Immature natural killer cell (primary cell): ENCODE measurements around the gene PTPDC1. TPM values are rescaled to one million over a fixed set of nuclear protein-coding genes. Genes with fewer than 3 reads are reported as not detected.
A peak's percentile ranks its signal among the peaks of the same experiment; 100 is the strongest.

Source experiments
- DNase-seq, 3 donors: peaks; one replicate each; pipeline ENCODE4 v3.0.0; 2022; ENCODE audit warnings: mixed read lengths in 1 of 3
- H3K27ac Mint-ChIP-seq, 6 donors: one replicate each; pipeline ENCODE4 v1.8.0; 2020; ENCODE audit warnings: mixed read lengths in 6 of 6, mild to moderate bottlenecking in 5 of 6, inconsistent platforms in 4 of 6, moderate library complexity in 3 of 6
- H3K27me3 Mint-ChIP-seq, 3 donors: one replicate each; pipeline ENCODE4 v1.8.0; 2020 to 2021; ENCODE audit warnings: low read depth in 3 of 3, mild to moderate bottlenecking in 3 of 3, mixed read lengths in 3 of 3, moderate library complexity in 3 of 3, inconsistent platforms in 1 of 3
- H3K36me3 Mint-ChIP-seq, 3 donors: one replicate each; pipeline ENCODE4 v1.8.0; 2020; ENCODE audit warnings: mixed read lengths in 3 of 3, inconsistent platforms in 2 of 3, mild to moderate bottlenecking in 2 of 3
- H3K4me1 Mint-ChIP-seq, 2 donors: one replicate each; pipeline ENCODE4 v1.8.0; 2020; ENCODE audit warnings: inconsistent platforms in 2 of 2, mild to moderate bottlenecking in 2 of 2, mixed read lengths in 2 of 2, moderate library complexity in 1 of 2
- H3K4me3 Mint-ChIP-seq, 5 donors: one replicate each; pipeline ENCODE4 v1.8.0; 2020; ENCODE audit warnings: mild to moderate bottlenecking in 5 of 5, mixed read lengths in 5 of 5, inconsistent platforms in 3 of 5, moderate library complexity in 3 of 5
- H3K9me3 Mint-ChIP-seq, 6 donors: one replicate each; pipeline ENCODE4 v1.8.0; 2020; ENCODE audit warnings: mild to moderate bottlenecking in 6 of 6, mixed read lengths in 6 of 6, inconsistent platforms in 4 of 6, moderate library complexity in 3 of 6
- polyA plus RNA-seq, 3 donors: library from polyadenylated mRNA; unstranded; fragments of 300-500 nt; fragmentation: Illumina TruSeq; gene quantifications; one replicate each; pipeline ENCODE4 v1.2.3, GENCODE V29; 2021

Gene PTPDC1, protein sequence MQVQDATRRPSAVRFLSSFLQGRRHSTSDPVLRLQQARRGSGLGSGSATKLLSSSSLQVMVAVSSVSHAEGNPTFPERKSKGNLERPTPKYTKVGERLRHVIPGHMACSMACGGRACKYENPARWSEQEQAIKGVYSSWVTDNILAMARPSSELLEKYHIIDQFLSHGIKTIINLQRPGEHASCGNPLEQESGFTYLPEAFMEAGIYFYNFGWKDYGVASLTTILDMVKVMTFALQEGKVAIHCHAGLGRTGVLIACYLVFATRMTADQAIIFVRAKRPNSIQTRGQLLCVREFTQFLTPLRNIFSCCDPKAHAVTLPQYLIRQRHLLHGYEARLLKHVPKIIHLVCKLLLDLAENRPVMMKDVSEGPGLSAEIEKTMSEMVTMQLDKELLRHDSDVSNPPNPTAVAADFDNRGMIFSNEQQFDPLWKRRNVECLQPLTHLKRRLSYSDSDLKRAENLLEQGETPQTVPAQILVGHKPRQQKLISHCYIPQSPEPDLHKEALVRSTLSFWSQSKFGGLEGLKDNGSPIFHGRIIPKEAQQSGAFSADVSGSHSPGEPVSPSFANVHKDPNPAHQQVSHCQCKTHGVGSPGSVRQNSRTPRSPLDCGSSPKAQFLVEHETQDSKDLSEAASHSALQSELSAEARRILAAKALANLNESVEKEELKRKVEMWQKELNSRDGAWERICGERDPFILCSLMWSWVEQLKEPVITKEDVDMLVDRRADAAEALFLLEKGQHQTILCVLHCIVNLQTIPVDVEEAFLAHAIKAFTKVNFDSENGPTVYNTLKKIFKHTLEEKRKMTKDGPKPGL
- polyA plus RNA-seq, result under 1 TPM; 0.30 to 0.99 (median 0.95) TPM

DNA sequence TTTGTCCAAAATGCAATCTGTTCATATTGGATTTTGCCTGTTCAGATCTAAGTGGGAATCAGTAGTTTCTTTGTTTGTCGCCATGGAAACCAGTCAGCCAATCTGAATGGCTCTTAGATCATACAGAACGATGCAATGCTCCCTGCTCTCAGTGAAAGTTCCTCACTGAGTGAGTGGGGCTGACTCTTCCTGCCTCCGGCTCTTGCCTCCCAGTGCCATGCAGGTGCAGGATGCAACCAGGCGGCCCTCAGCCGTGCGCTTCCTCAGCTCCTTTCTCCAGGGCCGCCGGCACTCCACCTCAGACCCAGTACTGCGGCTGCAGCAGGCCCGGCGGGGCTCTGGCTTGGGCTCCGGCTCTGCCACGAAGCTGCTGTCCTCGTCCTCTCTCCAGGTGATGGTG, at the start of gene PTPDC1:
TSS of gene PTPDC1 (plus strand) at position 151 of the 400 bp plus-strand sequence. CDS start at position 218, 67 bp downstream.
- DNase-seq, result no peak
- no peaks in the 10 kb centered on the region for H3K4me1 Mint-ChIP-seq
- peaks cover 0 to 4% (median 4%) of the 10 kb centered on the region in 3 donors for H3K36me3 Mint-ChIP-seq
- no peak within 1 kb of the TSS for H3K27ac Mint-ChIP-seq
- no peak within 1 kb of the TSS for H3K4me3 Mint-ChIP-seq
- H3K9me3 Mint-ChIP-seq, result no peaks in the 10 kb centered on the region
- no peaks in the 10 kb centered on the region for H3K27me3 Mint-ChIP-seq

DNA sequence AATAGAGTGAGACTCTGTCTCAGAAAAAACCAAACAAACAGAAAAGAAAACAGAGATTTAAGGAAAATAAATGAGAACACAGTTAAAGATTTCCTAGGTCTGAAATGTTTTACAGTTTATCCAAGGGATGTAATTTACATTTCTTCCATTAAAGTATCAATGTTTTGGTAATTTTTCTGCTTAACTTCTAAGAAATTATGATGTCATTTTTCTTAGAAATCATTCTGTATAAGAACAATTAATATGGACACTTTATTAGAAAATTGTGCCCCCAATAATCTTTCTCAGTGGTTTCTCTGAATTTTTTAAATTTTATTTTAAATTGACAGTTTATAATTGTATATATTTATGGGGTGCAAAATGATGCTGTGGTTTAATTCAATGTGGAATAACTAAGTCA, 49.8 kb upstream of the PTPDC1 start:
- Mint-ChIP-seq H3K9me3 (no peaks in the 10 kb centered on the region), H3K4me3 (no peak overlapping the region), H3K27ac (no peak overlapping the region), H3K36me3 (no peaks in the 10 kb centered on the region), H3K27me3 (peaks cover 3 to 9% (median 6%) of the 10 kb centered on the region in 3 donors), H3K4me1 (peaks cover 17 to 23% of the 10 kb centered on the region in 2 donors)
- DNase-seq, result no peak

DNA sequence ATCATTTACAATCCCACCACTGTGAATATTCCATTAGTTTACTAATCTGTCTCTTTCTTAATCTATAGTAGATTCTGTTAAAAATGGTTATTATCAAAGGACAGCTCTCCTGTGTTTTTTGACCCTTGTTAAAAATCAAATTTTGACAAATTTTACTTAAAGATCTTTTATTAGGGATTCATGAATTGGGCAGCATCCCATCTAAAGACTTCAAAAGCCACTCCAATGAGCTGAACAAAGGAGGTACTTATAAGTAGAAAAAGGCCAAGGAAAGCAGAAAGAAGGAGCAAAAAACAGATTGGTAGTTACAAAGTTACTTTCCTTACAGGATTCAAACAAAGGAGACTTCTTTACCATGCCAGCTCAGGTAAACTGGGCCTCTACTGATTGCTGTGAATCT, 44.5 kb upstream of the PTPDC1 start:
- no peak overlapping the region for H3K27ac Mint-ChIP-seq
- H3K9me3 Mint-ChIP-seq, result no peaks in the 10 kb centered on the region
- H3K4me1 Mint-ChIP-seq, result no peaks in the 10 kb centered on the region
- no peak overlapping the region for H3K4me3 Mint-ChIP-seq
- DNase-seq, result no peak
- H3K27me3 Mint-ChIP-seq, result peaks cover 0 to 2% (median 1%) of the 10 kb centered on the region in 3 donors
- peaks cover 0 to 5% (median 0%) of the 10 kb centered on the region in 3 donors for H3K36me3 Mint-ChIP-seq

DNA sequence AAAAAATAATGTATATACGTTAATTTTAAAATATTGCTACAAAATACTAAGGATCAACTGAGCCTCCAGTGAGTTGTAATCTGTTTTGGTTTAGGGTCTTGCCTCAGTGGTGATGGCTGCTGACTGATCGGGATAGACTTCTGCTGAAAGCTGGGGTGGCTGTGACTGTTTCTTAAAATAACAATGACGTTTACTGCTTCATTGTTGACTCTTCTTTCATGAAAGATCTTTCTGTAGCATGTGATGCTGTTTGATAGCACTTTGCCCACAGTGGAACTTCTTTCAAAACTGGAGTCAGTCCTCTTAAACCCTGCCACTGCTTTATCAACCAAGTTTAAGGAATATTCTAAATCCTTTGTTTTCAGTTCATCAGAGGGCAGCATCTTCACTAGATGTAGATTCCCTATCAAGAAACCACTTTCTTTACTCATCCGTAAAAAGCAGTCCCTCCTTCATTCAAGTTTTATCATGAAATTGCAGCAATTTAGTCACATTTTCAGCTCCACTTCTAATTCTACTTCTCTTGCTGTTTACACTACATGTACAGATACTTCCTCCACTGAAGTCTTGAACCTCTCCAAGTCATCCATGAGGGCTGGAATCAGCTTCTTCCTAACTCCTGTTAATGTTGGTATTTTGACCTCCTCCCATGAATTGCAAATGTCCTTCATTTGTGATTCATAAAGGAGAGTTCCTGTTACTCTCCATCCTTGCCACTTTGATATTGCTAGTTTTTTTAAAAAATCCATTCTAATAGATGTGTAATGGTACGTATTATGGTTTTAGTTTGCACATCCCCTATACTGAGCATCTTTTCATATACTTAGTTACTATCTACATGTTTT, 41.5 kb upstream of the PTPDC1 start:
- Mint-ChIP-seq H3K4me3 (no peak overlapping the region), H3K27ac (no peak overlapping the region), H3K27me3 (peaks cover 0 to 3% (median 1%) of the 10 kb centered on the region in 3 donors), H3K36me3 (peaks cover 0 to 5% (median 0%) of the 10 kb centered on the region in 3 donors), H3K9me3 (no peaks in the 10 kb centered on the region), H3K4me1 (no peaks in the 10 kb centered on the region)
- no peak for DNase-seq

DNA sequence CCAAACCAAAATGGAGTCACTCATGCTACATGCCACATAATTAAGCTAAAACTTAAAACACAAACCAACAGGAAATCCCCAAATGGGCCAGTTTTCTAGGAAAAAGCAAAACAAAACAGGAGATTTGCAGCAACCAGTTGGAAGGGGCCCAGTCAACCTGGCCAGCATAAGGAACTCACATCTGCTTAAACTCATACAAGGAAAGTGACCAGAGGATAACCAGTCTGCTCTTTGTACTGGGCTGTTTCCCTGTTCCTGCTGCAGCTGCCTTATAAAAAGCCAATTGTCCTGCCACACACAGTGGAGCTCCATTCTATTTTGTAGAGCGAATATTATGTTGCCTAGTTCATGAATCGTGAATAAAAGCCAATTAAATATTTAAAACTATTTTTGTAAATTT, 29.5 kb upstream of the PTPDC1 start:
- no peak overlapping the region for H3K27ac Mint-ChIP-seq
- H3K9me3 Mint-ChIP-seq, result peaks cover 0 to 7% (median 5%) of the 10 kb centered on the region in 6 donors

DNA sequence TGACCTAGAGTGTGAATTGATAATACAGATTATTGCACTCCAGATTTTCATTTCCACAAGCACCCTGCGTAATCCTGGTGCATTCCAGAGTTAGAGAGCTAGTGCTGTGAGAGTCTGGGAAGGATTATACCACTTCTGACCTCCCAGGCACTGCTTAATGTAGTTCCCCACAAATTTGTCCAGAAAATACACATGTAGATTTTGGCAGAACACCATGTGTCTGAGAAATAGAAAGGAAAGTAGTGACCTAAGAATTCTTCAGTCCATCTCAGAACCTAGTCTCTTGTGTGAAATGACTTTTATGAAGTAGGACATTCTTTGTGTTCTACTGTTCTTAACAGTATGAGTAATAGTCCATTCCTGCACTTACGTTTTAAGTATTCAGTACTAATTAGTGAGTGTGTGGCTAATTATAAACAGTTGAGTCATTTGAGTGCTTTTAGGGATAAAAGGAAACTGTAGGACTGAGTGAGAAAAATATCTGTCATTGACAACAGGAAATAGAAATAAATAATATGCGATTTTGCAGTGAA, 27.8 kb upstream of the PTPDC1 start:
- DNase-seq, result no peak
- peaks cover 1 to 2% (median 2%) of the 10 kb centered on the region in 3 donors for H3K27me3 Mint-ChIP-seq
- H3K36me3 Mint-ChIP-seq, result peaks cover 3 to 7% (median 5%) of the 10 kb centered on the region in 3 donors
- H3K9me3 Mint-ChIP-seq, result peaks cover 0 to 7% (median 2%) of the 10 kb centered on the region in 6 donors
- no peak overlapping the region for H3K4me3 Mint-ChIP-seq
- H3K4me1 Mint-ChIP-seq, result no peaks in the 10 kb centered on the region
- no peak overlapping the region for H3K27ac Mint-ChIP-seq

More for the DNA sequence above, 29.5 kb upstream of the PTPDC1 start:
- no peak overlapping the region for H3K4me3 Mint-ChIP-seq
- peaks cover 0 to 2% (median 2%) of the 10 kb centered on the region in 3 donors for H3K27me3 Mint-ChIP-seq
- no peak for DNase-seq
- H3K36me3 Mint-ChIP-seq, result peaks cover 0 to 7% (median 7%) of the 10 kb centered on the region in 3 donors
- no peaks in the 10 kb centered on the region for H3K4me1 Mint-ChIP-seq

DNA sequence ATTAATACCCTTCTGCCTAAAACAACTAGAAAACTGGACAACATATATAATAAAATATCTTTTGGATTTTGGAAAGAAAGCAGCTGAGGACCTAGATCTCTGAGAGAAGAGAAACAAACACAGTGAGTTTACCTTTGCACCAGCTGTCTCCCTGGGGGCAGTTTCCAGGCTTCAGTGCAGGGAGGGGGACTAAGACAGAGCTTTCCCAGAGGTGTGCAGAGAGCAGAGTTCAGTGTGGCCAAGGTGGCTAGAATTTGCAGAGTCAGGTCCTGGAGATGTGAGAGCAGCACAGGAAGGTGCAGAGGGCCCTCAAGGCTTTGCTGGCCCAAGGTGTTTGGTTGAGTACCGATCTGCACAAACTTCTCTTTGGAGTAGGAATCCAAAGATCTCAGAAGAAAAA, 26.3 kb upstream of the PTPDC1 start:
- Mint-ChIP-seq H3K27me3 (peaks cover 0 to 3% (median 2%) of the 10 kb centered on the region in 3 donors), H3K36me3 (peaks cover 5 to 13% (median 12%) of the 10 kb centered on the region in 3 donors), H3K9me3 (peaks cover 0 to 11% (median 9%) of the 10 kb centered on the region in 6 donors), H3K4me3 (no peak overlapping the region), H3K27ac (no peak overlapping the region), H3K4me1 (no peaks in the 10 kb centered on the region)
- DNase-seq, result no peak

DNA sequence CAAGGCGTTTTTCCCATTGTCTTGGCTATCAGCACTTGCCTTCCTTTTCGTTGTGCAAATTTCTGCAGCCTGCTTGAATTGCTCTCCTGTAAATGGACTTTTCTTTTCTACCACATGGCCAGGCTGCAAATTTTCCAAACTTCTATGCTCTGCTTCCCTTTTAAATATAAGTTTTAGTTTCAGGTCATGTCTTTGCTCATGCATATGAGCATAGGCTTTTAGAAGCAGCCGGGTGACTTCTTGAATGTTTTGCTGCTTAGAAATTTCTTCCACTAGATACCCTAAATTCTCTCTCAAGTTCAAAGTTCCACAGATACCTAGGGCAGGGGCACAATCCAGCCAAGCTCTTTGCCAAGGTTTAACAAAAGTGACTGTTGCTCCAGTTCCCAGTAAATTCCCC, 22.4 kb upstream of the PTPDC1 start:
- no peak for DNase-seq
- peaks cover 2 to 4% of the 10 kb centered on the region in 2 donors for H3K4me1 Mint-ChIP-seq
- H3K9me3 Mint-ChIP-seq, result peaks cover 0 to 11% (median 9%) of the 10 kb centered on the region in 6 donors
- H3K27me3 Mint-ChIP-seq, result peaks cover 0 to 3% (median 2%) of the 10 kb centered on the region in 3 donors
- peaks cover 5 to 13% (median 12%) of the 10 kb centered on the region in 3 donors for H3K36me3 Mint-ChIP-seq
- no peak overlapping the region for H3K4me3 Mint-ChIP-seq
- H3K27ac Mint-ChIP-seq, result no peak overlapping the region

DNA sequence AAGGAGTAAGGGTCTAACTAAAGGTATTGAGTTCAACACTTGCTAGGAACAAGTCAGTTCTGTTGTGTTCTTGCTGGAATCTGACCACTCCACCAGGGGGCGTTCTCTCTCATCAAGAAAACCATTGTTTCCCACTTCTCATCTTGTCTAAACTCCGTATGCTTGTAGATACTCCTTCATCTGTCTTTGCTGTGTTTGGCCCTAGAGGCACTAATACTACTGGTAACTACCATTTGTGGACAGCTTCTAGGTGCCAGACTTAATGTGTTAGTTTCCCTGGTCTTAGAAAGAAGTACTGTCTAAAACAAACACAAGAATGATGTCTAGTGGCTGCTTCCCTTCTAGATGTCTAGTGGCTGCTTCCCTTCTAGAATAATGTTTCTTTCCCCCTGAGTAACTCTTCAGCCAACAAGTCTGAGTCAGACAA, 18.7 kb upstream of the PTPDC1 start:
- peaks cover 0 to 2% (median 0%) of the 10 kb centered on the region in 3 donors for H3K27me3 Mint-ChIP-seq
- peaks cover 2 to 4% of the 10 kb centered on the region in 2 donors for H3K4me1 Mint-ChIP-seq

DNA sequence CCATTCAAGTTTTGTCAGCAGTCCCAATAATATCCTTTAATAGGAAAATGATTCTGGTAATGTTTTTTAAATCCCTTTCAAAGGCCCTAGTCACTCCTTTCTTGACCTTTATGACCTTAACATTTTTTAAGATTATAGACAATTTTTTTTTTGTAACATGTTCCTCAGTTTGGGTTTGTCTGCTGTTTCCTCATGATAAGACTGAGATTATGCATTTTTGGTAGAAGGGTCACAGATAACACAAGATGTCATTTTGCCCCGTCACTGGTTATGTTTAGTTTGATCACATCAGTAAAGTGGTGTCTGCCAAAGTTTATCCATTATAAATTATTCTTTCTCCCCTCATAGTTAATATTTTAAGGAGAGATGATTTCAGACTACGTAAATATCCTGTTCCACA, 16.0 kb upstream of the PTPDC1 start:
- Mint-ChIP-seq H3K4me3 (no peak overlapping the region), H3K36me3 (peaks cover 0 to 5% (median 4%) of the 10 kb centered on the region in 3 donors), H3K27me3 (no peaks in the 10 kb centered on the region), H3K9me3 (peaks cover 0 to 2% (median 0%) of the 10 kb centered on the region in 6 donors), H3K4me1 (peaks cover 2 to 4% of the 10 kb centered on the region in 2 donors), H3K27ac (no peak overlapping the region)
- no peak for DNase-seq

More for the DNA sequence above, 18.7 kb upstream of the PTPDC1 start:
- H3K36me3 Mint-ChIP-seq, result peaks cover 5 to 10% (median 8%) of the 10 kb centered on the region in 3 donors
- H3K27ac Mint-ChIP-seq, result no peak overlapping the region
- no peak overlapping the region for H3K4me3 Mint-ChIP-seq
- peaks cover 0 to 10% (median 9%) of the 10 kb centered on the region in 6 donors for H3K9me3 Mint-ChIP-seq
- DNase-seq, result peak; percentile 51 to 61 (median 58)

DNA sequence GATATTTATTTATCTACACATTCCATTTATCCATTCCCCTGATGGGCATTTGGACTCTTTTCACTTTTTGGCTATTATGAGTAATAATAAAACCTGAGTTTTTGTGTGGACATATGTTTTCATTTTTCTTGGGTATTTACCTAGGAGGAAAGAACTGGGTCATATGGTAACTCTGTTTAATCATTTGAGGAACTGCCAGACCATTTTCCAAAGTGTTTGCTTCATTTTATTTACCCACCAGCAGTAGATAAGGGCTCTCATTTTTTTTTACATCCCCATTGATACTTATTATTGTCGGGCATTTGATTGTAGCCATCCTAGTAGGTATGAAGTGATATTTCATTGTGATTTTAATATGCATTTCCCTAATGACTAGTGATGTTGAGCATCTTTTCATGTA, 7.7 kb upstream of the PTPDC1 start:
- Mint-ChIP-seq H3K4me3 (no peak overlapping the region), H3K36me3 (peaks cover 0 to 15% (median 11%) of the 10 kb centered on the region in 3 donors), H3K27me3 (peaks cover 0 to 3% (median 1%) of the 10 kb centered on the region in 3 donors), H3K4me1 (no peaks in the 10 kb centered on the region), H3K27ac (no peak overlapping the region), H3K9me3 (peaks cover 0 to 2% (median 0%) of the 10 kb centered on the region in 6 donors)
- no peak for DNase-seq

DNA sequence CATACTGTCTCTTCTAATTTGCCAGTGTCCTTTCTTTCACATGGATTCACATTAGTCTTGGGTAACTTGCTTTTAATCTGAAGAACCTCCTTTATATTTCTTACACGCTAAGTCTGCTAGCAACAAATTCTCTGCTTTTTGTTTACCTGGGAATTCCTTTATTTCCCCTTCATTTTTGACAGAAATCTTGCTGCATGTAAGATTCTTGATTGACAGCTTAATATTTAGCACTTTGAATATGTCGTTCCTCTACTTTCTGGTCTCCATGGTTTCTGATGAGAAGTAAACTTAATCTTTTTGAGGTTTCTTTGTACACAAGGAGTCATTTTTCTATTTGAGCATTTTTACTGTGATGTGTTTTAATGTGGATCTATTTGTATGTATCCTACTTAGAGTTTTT, 6.2 kb upstream of the PTPDC1 start:
- no peaks in the 10 kb centered on the region for H3K4me1 Mint-ChIP-seq
- H3K4me3 Mint-ChIP-seq, result no peak overlapping the region
- H3K27me3 Mint-ChIP-seq, result peaks cover 0 to 3% (median 1%) of the 10 kb centered on the region in 3 donors
- H3K9me3 Mint-ChIP-seq, result no peaks in the 10 kb centered on the region
- peaks cover 0 to 11% (median 7%) of the 10 kb centered on the region in 3 donors for H3K36me3 Mint-ChIP-seq
- H3K27ac Mint-ChIP-seq, result no peak overlapping the region
- DNase-seq, result no peak

DNA sequence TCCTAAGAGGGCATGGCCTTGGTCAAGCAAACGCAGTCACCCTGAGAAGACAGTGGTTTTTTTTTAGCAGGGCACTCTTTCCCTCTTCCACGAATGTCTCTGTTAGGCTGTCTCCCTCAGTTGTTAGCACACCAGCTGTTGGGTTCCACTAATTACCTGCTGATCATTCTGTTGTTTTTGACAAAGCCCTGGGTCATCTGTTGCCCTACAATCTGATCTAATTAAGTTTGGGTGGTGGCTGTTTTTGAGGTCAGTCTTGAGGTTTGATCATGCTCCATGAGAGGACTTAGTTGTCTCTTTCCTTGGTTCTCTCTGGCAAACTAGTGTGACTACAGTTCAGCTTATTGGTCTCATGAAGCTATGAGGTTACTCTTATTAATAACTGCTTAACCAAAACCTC, 5.0 kb upstream of the PTPDC1 start:
- no peaks in the 10 kb centered on the region for H3K4me1 Mint-ChIP-seq
- peaks cover 0 to 7% (median under 1%) of the 10 kb centered on the region in 3 donors for H3K36me3 Mint-ChIP-seq
- no peak overlapping the region for H3K27ac Mint-ChIP-seq
- no peak for DNase-seq
- no peaks in the 10 kb centered on the region for H3K9me3 Mint-ChIP-seq
- H3K27me3 Mint-ChIP-seq, result peaks cover 0 to 3% (median 1%) of the 10 kb centered on the region in 3 donors
- no peak overlapping the region for H3K4me3 Mint-ChIP-seq
